GM21529 (cell line): ENCODE data around the gene RNF25.
A peak's percentile ranks its signal among the peaks of the same experiment; 100 is the strongest.
"Not testable (repeated sequence)": the region's sequence is repeated elsewhere in the genome, so short reads cannot be mapped to it uniquely, and the experiment has no call there.

ENCODE experiments used
- ATAC-seq: cut with Tn5 transposase; IDR thresholded peaks from one replicate; pipeline ENCODE4 v1.9.1; 2021; ENCODE audit not compliant: unreplicated experiment

Gene RNF25

GRCh38 chr2:218671654-218672566 is at the start of gene RNF25, which contains the start of gene STK36:
Gene RNF25, minus strand, starts transcription at chr2:218672002. Its CDS starts 32 bp downstream, at chr2:218671970.
Gene STK36, plus strand, starts transcription at chr2:218672086. Its CDS starts 744 bp downstream, at chr2:218672830.
- peak; percentile 97 for ATAC-seq

GRCh38 chr2:218721488-218721887 is 49.7 kb upstream of the RNF25 start:
- no peak for ATAC-seq

DNA sequence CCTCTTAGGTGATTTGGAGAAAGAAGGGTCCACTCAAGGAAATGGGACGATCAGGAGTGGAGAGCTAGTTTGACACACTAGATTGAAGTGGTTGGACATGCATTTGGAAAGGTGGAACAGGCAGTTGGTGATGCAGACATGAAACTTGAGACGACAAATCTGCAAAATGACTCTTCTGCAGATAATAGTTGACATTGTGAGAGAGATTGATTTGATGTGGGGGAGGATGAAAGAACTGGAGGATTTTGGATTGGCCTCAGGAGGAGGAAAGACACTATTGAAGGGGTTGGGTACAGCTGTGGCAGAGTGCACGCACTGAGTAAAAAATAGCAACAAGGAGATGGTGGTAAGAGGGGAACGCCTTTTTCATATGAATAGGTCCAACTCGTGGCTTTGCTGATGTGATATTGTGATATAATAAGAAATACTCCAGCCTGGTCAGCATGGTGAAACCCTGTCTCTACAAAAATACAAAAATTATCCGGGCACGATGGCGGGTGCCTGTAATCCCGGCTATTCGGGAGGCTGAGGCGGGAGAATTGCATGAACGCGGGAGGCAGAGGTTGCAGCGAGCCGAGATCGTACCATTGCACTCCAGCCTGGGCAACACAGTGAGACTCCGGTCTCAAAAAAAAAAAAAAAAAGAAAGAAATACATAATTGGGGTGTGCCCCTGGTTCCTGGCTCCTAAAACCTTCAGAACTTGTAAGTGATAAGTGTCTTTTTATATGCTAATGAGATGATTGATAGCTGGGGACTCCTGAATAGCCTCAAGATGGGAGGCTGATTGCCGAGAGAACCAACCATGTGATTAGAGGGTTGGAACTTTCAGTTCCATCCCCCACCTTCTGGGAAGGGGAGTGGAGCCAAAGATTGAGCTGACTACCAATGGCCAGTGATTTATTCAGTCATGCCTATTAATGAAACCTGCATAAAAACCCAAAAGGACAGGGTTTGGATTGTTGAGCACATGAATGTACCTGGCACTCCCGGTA is 48.5 kb upstream of the RNF25 start:
- ATAC-seq: no peak

- ATAC-seq: no peak
Observed at GRCh38 chr2:218719457-218719856, 47.7 kb upstream of the RNF25 start.

DNA sequence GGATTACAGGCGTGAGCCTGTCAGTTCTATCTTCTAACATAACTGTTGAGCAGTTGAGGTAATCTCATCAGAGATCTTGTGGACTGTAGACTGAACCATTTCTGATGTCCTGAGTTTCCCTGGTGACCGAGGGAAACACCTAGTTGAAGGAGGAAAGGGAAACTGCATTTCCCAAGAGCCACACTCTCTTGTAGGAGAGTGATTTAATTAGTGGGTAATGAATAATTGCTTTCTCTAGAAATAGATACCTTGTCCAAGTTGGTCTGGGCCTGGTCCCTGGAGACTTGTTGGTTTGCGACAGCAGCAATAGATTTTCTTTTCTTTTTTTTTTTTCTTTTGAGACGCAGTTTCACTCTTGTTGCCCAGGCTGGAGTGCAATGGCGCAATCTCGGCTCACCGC is 46.3 kb upstream of the RNF25 start:
- no peak for ATAC-seq

DNA sequence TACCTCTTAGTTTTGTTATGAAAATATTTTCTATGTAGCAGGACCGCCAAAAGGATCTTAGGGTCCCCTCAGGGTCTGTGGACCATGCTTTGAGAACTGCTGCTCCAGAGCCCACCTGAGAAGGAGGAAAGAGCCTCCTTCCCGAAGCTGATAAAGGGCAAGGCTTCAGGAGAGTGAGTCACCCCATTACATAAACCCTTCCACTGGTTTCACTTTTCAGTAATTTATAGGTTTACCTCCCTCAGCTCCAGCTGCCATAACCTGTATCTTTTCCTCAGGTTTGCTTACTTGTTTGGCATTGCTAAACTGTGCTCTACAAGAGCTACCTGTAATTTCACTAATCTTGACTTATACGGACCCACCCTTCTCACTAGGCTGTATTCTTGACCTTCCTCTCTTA is 45.5 kb upstream of the RNF25 start:
- ATAC-seq: no peak

GRCh38 chr2:218716070-218716469 is 44.3 kb upstream of the RNF25 start:
- ATAC-seq: no peak

GRCh38 chr2:218713922-218714321 is 42.1 kb upstream of the RNF25 start:
- ATAC-seq: no peak

DNA sequence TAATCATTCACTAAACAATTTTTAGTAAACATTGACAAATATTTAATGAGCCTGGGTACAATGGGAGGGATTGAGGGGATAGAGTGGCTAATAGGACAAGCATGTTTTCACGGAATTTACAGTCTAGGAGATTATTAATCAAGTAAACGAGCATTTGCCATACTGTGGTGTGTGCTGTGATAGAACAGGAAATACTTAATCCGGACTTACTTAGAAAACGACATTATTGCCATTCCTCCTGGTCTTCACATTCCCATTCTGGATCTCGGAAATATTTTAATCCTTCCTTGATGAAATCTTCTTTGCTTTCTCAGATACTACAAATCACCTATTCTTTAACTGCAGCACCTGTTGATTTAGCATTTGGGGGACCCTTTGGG is 39.7 kb upstream of the RNF25 start:
- no peak for ATAC-seq

DNA sequence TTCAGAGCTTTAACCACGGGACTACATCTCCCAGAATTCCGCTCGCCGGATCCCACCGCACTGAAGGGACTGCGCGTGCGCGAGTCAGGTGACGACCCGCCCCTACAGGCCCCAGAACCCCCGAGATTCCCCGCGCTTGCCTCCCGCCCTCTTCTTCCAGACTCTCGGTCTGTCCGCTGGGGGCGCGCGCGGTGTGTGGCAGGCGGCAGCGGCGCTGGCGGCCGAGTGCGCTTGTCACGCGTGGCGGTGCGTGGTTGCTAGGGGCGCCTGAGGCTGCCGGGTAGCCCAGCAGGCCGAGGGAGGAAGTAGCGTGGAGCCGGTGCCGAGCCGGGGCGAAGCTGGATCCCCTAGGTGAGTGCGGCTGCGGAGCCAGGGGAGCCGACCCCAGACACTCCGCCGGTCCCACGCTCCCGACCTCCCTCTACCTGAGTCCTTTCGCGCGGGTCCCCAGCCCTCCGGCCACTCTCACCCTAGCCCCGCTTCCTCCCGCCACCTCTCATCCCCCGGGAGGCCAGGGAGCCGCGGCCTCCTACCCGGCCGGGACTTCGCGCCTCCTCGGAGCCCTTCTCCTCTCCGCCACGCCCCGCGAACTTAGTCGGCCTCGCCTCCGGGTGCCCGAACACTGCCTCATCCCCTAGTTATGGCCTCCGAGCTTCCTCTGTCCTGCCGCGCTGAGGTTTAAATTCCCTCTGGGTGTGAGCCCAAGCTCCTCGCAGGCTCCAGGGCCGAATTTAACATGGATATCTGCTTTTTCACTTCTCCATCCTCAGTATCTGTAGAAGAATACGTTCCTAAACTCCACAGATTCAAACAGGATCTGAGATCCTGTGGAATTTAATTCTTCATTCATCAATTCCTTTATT is 39.1 kb upstream of the RNF25 start, which contains the start of gene TTLL4:
TSS of gene TTLL4 (plus strand) at position 149 of the 863 bp plus-strand sequence. CDS start 26,842 bp downstream, outside the sequence.
- ATAC-seq: peak; percentile 87

GRCh38 chr2:218710334-218710686 is 38.5 kb upstream of the RNF25 start:
- no peak for ATAC-seq

- ATAC-seq: no peak
Observed at GRCh38 chr2:218709908-218710307, 38.1 kb upstream of the RNF25 start.

DNA sequence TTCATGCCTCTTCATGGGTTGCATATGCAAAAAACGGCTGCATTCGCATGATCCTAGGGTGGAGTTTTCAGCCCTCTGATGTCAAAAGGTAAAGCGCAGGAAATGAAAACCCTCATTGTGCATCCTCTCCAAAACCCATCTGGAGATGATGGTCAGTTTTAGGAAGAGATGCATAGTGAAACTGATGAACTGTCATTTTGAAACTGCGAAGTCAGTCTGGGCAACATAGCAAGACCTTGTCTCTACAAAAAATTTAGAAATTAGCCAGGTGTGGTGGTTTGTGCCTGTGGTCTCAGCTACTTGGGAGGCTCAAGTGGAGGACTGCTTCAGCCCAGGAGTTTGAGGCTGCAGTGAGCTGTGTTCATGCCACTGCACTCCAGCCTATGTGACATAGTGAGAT is 36.3 kb upstream of the RNF25 start:
- no peak for ATAC-seq

DNA sequence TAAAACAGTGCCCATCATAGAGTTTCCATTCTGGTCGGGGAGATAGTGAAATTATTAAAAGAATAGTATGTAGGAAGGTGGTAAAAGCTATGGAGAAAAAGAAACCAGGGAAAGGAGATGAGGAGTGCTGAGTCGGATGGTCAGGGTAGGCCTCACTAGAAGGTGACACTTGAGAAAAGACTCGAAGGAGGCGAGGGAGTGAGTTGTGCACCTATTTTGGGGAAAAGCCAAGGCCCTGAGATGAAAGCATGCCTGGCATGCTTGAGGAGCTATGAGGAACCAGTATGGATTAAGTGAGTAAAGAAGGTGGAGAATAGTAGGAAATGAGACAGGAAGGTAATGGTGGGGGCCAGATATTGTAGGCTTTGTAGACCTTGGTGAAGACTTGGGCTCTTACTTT is 31.5 kb upstream of the RNF25 start:
- ATAC-seq: no peak

GRCh38 chr2:218701806-218702205 is 30.0 kb upstream of the RNF25 start:
- ATAC-seq: no peak

GRCh38 chr2:218698885-218699284 is 27.1 kb upstream of the RNF25 start:
- no peak for ATAC-seq

GRCh38 chr2:218694405-218695145 is 22.8 kb upstream of the RNF25 start:
- no peak for ATAC-seq

GRCh38 chr2:218691234-218691633 is 19.4 kb upstream of the RNF25 start:
- ATAC-seq: no peak

- not testable (repeated sequence) for ATAC-seq
Observed at GRCh38 chr2:218687400-218688060, 15.7 kb upstream of the RNF25 start.
